Activated CD8-positive, alpha-beta memory T cell treated with anti-CD3 and anti-CD28 coated beads, Interleukin-2, amount 10 ng/mL, durations not matched to agents 7 days and 5 days (primary cell): ENCODE data around the gene P2RY14. TPM values are rescaled to one million over a fixed set of nuclear protein-coding genes. Genes with fewer than 3 reads are reported as not detected.
"Not testable (repeated sequence)": the region's sequence is repeated elsewhere in the genome, so short reads cannot be mapped to it uniquely, and the experiment has no call there.

ENCODE experiments used
- ATAC-seq: fragments of 150-1000 bp; cut with Tn5 transposase; one replicate; pipeline ENCODE4 v1.10.0; 2021; ENCODE audit warnings: moderate library complexity
- CTCF ChIA-PET: fragments of 350-600 bp; sonication (Branson Sonifier 250); formaldehyde crosslinking; loops from one replicate; lab custom pipeline; 2021; ENCODE audit warnings: antibody characterized with exemption; lab: Charles Lee
- DNase-seq: peaks from one replicate; pipeline ENCODE4 v3.0.0-alpha.2; 2020
- H3K27ac Mint-ChIP-seq: one replicate; pipeline ENCODE4 v1.8.0; 2021; ENCODE audit warnings: mild to moderate bottlenecking, mixed read lengths
- H3K27me3 Mint-ChIP-seq: one replicate; pipeline ENCODE4 v1.8.0; 2021; ENCODE audit warnings: mixed read lengths
- H3K36me3 Mint-ChIP-seq: one replicate; pipeline ENCODE4 v1.8.0; 2021; ENCODE audit warnings: mild to moderate bottlenecking, mixed read lengths
- H3K4me1 Mint-ChIP-seq: one replicate; pipeline ENCODE4 v1.8.0; 2021; ENCODE audit warnings: mixed read lengths
- H3K4me3 Mint-ChIP-seq: one replicate; pipeline ENCODE4 v1.8.0; 2021; ENCODE audit warnings: mild to moderate bottlenecking, moderate library complexity, mixed read lengths
- H3K9me3 Mint-ChIP-seq: one replicate; pipeline ENCODE4 v1.8.0; 2022; ENCODE audit warnings: low read depth, mixed read lengths
- total RNA-seq, 2 experiments: library from RNA; stranded (reverse); gene quantifications; one replicate each; pipeline ENCODE4 v1.2.3, GENCODE V29; 2021

Gene P2RY14
- total RNA-seq, 2 experiments from 2014 or later: 2.2 to 4.7 TPM

GRCh38 chr3:151268267-151269235 lies 9.8 kb downstream of the P2RY14 start:
- peak; percentile 89 for ATAC-seq
- CTCF ChIA-PET: interaction anchor here (0.6 to 3.5 kb wide), 10 partner anchors 9 to 106 kb away, joined by 3 to 35 read pairs (median 6); partner anchors contain the start of gene P2RY14
- H3K4me3 Mint-ChIP-seq: peak overlapping the region; percentile 54
- DNase-seq: peak; percentile 90
- H3K27ac Mint-ChIP-seq: peak overlapping the region; percentile 89
- peaks cover 49% of the 10 kb centered on the region for H3K4me1 Mint-ChIP-seq
- H3K36me3 Mint-ChIP-seq: peaks cover 16% of the 10 kb centered on the region
- no peaks in the 10 kb centered on the region for H3K9me3 Mint-ChIP-seq
- no peaks in the 10 kb centered on the region for H3K27me3 Mint-ChIP-seq

GRCh38 chr3:151267066-151267465 lies 11.3 kb downstream of the P2RY14 start:
- DNase-seq (no peak), ATAC-seq (no peak)
- no peaks in the 10 kb centered on the region for H3K9me3 Mint-ChIP-seq
- no peaks in the 10 kb centered on the region for H3K27me3 Mint-ChIP-seq
- peaks cover 39% of the 10 kb centered on the region for H3K4me1 Mint-ChIP-seq
- CTCF ChIA-PET: interaction anchor here (1.3 to 3.5 kb wide), 8 partner anchors 8 to 479 kb away, joined by 3 to 35 read pairs (median 4); partner anchors contain the start of gene P2RY14
- H3K4me3 Mint-ChIP-seq: no peak overlapping the region
- peaks cover 14% of the 10 kb centered on the region for H3K36me3 Mint-ChIP-seq
- H3K27ac Mint-ChIP-seq: no peak overlapping the region

GRCh38 chr3:151265866-151266265 lies 12.5 kb downstream of the P2RY14 start:
- Mint-ChIP-seq H3K9me3 (no peaks in the 10 kb centered on the region), H3K27me3 (no peaks in the 10 kb centered on the region), H3K36me3 (peaks cover 12% of the 10 kb centered on the region), H3K27ac (no peak overlapping the region), H3K4me1 (peaks cover 33% of the 10 kb centered on the region), H3K4me3 (no peak overlapping the region)
- ATAC-seq (no peak), DNase-seq (no peak)
- CTCF ChIA-PET: interaction anchor here (0.9 to 3.5 kb wide), 4 partner anchors 37 to 477 kb away, joined by 3 to 35 read pairs (median 12); no protein-coding TSS in a partner anchor

GRCh38 chr3:151265166-151265565 lies 13.2 kb downstream of the P2RY14 start:
- Mint-ChIP-seq H3K9me3 (no peaks in the 10 kb centered on the region), H3K27ac (no peak overlapping the region), H3K36me3 (peaks cover 10% of the 10 kb centered on the region), H3K27me3 (no peaks in the 10 kb centered on the region), H3K4me3 (no peak overlapping the region), H3K4me1 (peaks cover 28% of the 10 kb centered on the region)
- ATAC-seq (no peak), DNase-seq (no peak)
- CTCF ChIA-PET: no interaction called here

- Mint-ChIP-seq H3K4me1 (peaks cover 24% of the 10 kb centered on the region), H3K4me3 (no peak overlapping the region), H3K27ac (no peak overlapping the region), H3K27me3 (no peaks in the 10 kb centered on the region), H3K36me3 (peaks cover 7% of the 10 kb centered on the region), H3K9me3 (no peaks in the 10 kb centered on the region)
- DNase-seq: no peak
- CTCF ChIA-PET: interaction anchor here (1.8 to 2.0 kb wide), 2 partner anchors 14 to 37 kb away, joined by 6 read pairs; partner anchors contain the start of gene P2RY14
- no peak for ATAC-seq
Measured at GRCh38 chr3:151264605-151265004, 13.7 kb downstream of the P2RY14 start.

- H3K4me1 Mint-ChIP-seq: peaks cover 9% of the 10 kb centered on the region
- no peaks in the 10 kb centered on the region for H3K9me3 Mint-ChIP-seq
- CTCF ChIA-PET: interaction anchor here (1.3 to 2.0 kb wide), 4 partner anchors 8 to 95 kb away, joined by 5 to 6 read pairs (median 6); partner anchors contain the start of gene P2RY14
- ATAC-seq: no peak
- DNase-seq: no peak
- no peak overlapping the region for H3K4me3 Mint-ChIP-seq
- H3K27me3 Mint-ChIP-seq: no peaks in the 10 kb centered on the region
- H3K27ac Mint-ChIP-seq: no peak overlapping the region
- peaks cover 3% of the 10 kb centered on the region for H3K36me3 Mint-ChIP-seq
Measured at GRCh38 chr3:151262871-151263525, 15.3 kb downstream of the P2RY14 start.

GRCh38 chr3:151259664-151260063 lies 18.7 kb downstream of the P2RY14 start:
- no peak for ATAC-seq

GRCh38 chr3:151256749-151257148 lies 21.6 kb downstream of the P2RY14 start:
- no peak overlapping the region for H3K27ac Mint-ChIP-seq
- H3K9me3 Mint-ChIP-seq: no peaks in the 10 kb centered on the region
- H3K27me3 Mint-ChIP-seq: peaks cover 3% of the 10 kb centered on the region
- no peak overlapping the region for H3K4me3 Mint-ChIP-seq
- DNase-seq (no peak), ATAC-seq (no peak)
- CTCF ChIA-PET: interaction anchor here (0.8 to 2.1 kb wide), 3 partner anchors 27 to 89 kb away, joined by 3 to 7 read pairs (median 5); no protein-coding TSS in a partner anchor
- H3K4me1 Mint-ChIP-seq: no peaks in the 10 kb centered on the region
- H3K36me3 Mint-ChIP-seq: no peaks in the 10 kb centered on the region

More at GRCh38 chr3:151259664-151260063, 18.7 kb downstream of the P2RY14 start:
- Mint-ChIP-seq H3K4me1 (peaks cover under 1% of the 10 kb centered on the region), H3K4me3 (no peak overlapping the region), H3K27me3 (peaks cover 3% of the 10 kb centered on the region), H3K27ac (no peak overlapping the region), H3K36me3 (no peaks in the 10 kb centered on the region), H3K9me3 (no peaks in the 10 kb centered on the region)
- no peak for DNase-seq
- CTCF ChIA-PET: interaction anchor here (0.7 to 2.3 kb wide), 3 partner anchors 9 to 23 kb away, joined by 3 to 7 read pairs (median 3); no protein-coding TSS in a partner anchor

GRCh38 chr3:151248772-151249337 lies 29.5 kb downstream of the P2RY14 start:
- H3K27ac Mint-ChIP-seq: no peak overlapping the region
- H3K9me3 Mint-ChIP-seq: no peaks in the 10 kb centered on the region
- H3K4me3 Mint-ChIP-seq: no peak overlapping the region
- no peaks in the 10 kb centered on the region for H3K4me1 Mint-ChIP-seq
- peaks cover 2% of the 10 kb centered on the region for H3K36me3 Mint-ChIP-seq
- DNase-seq: no peak
- no peak for ATAC-seq
- H3K27me3 Mint-ChIP-seq: peaks cover 7% of the 10 kb centered on the region
- CTCF ChIA-PET: interaction anchor here (0.9 to 1.5 kb wide), 2 partner anchors 9 to 21 kb away, joined by 3 to 5 read pairs; no protein-coding TSS in a partner anchor

- DNase-seq, H3K27me3 Mint-ChIP-seq, ATAC-seq, CTCF ChIA-PET, H3K27ac Mint-ChIP-seq, H3K4me3 Mint-ChIP-seq, H3K36me3 Mint-ChIP-seq, H3K4me1 Mint-ChIP-seq, H3K9me3 Mint-ChIP-seq: not testable (repeated sequence)
Measured at GRCh38 chr3:151242006-151242405, 36.3 kb downstream of the P2RY14 start.

- H3K4me3 Mint-ChIP-seq: no peak overlapping the region
- DNase-seq: no peak
- no peaks in the 10 kb centered on the region for H3K27me3 Mint-ChIP-seq
- no peak for ATAC-seq
- peaks cover 9% of the 10 kb centered on the region for H3K4me1 Mint-ChIP-seq
- peaks cover 2% of the 10 kb centered on the region for H3K9me3 Mint-ChIP-seq
- CTCF ChIA-PET: no interaction called here
- H3K36me3 Mint-ChIP-seq: peaks cover 6% of the 10 kb centered on the region
- no peak overlapping the region for H3K27ac Mint-ChIP-seq
Measured at GRCh38 chr3:151236736-151237135, 41.6 kb downstream of the P2RY14 start.

GRCh38 chr3:151236316-151236715 lies 42.0 kb downstream of the P2RY14 start:
- Mint-ChIP-seq H3K4me3 (no peak overlapping the region), H3K27ac (no peak overlapping the region), H3K36me3 (peaks cover 6% of the 10 kb centered on the region), H3K4me1 (peaks cover 9% of the 10 kb centered on the region), H3K9me3 (peaks cover 1% of the 10 kb centered on the region), H3K27me3 (no peaks in the 10 kb centered on the region)
- DNase-seq (no peak), ATAC-seq (no peak)
- CTCF ChIA-PET: interaction anchor here (2.6 to 13.4 kb wide), 3 partner anchors 32 to 48 kb away, joined by 7 to 222 read pairs (median 9); partner anchors contain the start of gene P2RY14
